Prostate gland (tissue), 2 donors: ENCODE measurements around the gene COMMD4.

Source experiments
- POLR2A ChIP-seq: fragments of 450-650 bp; IDR thresholded peaks from one replicate; pipeline ENCODE4 v1.6.1; 2016; ENCODE audit warnings: antibody characterized with exemption, mild to moderate bottlenecking
- POLR2AphosphoS5 ChIP-seq: sonication (generic); formaldehyde crosslinking; IDR thresholded peaks from one replicate; pipeline ENCODE4 v1.6.1; 2017; ENCODE audit warnings: antibody characterized with exemption
- TF ChIP-seq, protein P1 (sequence below), 4 experiments: fragments of 200-600 bp in 2 of 4; fragments of 450-650 bp in 2 of 4; sonication (generic) in 2 of 4; IDR thresholded peaks; 1 replicate in 3 of 4; 2 replicates in 1 of 4; pipeline ENCODE4 v1.5.1; 2016 to 2019; ENCODE audit warnings: antibody characterized with exemption in 4 of 4, mild to moderate bottlenecking in 2 of 4, moderate library complexity in 2 of 4

DNA sequence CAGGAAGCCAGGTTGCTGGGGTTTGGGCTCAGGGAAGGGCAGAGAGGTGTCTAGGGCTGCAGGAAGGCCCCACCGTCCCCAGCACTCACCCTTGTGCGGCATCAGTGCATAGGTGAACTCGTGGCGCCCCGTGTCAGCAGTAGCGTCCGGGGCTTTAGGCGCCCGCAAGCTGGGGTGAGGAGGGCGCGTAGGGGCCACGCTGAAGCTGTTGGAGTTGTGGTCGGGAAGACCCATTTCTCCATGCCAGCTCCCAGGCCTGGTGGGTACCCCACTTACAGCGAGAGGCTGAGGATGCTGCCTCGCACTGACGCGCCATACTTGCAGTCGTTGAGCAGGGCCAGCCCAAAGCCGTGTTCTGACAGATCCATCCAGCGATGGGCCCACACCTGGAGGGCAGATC lies 20.7 kb downstream of the COMMD4 start:
- TF ChIP-seq POLR2AphosphoS5 (no peak), POLR2A (no peak)
- TF ChIP-seq, protein P1, sequence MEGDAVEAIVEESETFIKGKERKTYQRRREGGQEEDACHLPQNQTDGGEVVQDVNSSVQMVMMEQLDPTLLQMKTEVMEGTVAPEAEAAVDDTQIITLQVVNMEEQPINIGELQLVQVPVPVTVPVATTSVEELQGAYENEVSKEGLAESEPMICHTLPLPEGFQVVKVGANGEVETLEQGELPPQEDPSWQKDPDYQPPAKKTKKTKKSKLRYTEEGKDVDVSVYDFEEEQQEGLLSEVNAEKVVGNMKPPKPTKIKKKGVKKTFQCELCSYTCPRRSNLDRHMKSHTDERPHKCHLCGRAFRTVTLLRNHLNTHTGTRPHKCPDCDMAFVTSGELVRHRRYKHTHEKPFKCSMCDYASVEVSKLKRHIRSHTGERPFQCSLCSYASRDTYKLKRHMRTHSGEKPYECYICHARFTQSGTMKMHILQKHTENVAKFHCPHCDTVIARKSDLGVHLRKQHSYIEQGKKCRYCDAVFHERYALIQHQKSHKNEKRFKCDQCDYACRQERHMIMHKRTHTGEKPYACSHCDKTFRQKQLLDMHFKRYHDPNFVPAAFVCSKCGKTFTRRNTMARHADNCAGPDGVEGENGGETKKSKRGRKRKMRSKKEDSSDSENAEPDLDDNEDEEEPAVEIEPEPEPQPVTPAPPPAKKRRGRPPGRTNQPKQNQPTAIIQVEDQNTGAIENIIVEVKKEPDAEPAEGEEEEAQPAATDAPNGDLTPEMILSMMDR (IDR thresholded peaks at IDR 0.05): no peak
